Sigmoid colon (tissue), 4 donors: ENCODE results near the gene C5AR1.
A peak's percentile ranks its signal among the peaks of the same experiment; 100 is the strongest.

Experiments
- CTCF ChIP-seq, 4 experiments: fragments of 450-650 bp in 3 of 4; fragments of 200-600 bp in 1 of 4; IDR thresholded peaks; one replicate each; pipeline ENCODE4 v1.5.1; 2016 to 2019; ENCODE audit warnings: antibody characterized with exemption in 4 of 4, mild to moderate bottlenecking in 3 of 4, moderate library complexity in 2 of 4
- EP300 ChIP-seq, 4 donors: sonication (generic); formaldehyde crosslinking; IDR thresholded peaks; one replicate each; pipeline ENCODE4 v1.6.1; 2017; ENCODE audit warnings: antibody characterized with exemption in 4 of 4
- POLR2A ChIP-seq, 2 donors: fragments of 450-650 bp; IDR thresholded peaks; one replicate each; pipeline ENCODE4 v1.6.1; 2016; ENCODE audit warnings: antibody characterized with exemption in 2 of 2, mild to moderate bottlenecking in 2 of 2, moderate library complexity in 2 of 2

- TF ChIP-seq CTCF (IDR thresholded peaks at IDR 0.05) (peak; percentile 42 to 70 (median 64)), EP300 (IDR thresholded peaks at IDR 0.05) (no peak), POLR2A (IDR thresholded peaks at IDR 0.05) (no peak)
Measured at GRCh38 chr19:47296036-47296435, 13.6 kb upstream of the C5AR1 start.
